D721Med (cell line): ENCODE measurements around the gene TRAK1.

Experiments
- DNase-seq: peaks from one replicate; pipeline ENCODE4 v3.0.0; 2011; ENCODE audit warnings: low spot score; ENCODE audit not compliant: insufficient read length
- FAIRE-seq: peaks from 2 replicates; lab custom pipeline; 2011; peaks lifted over from hg19 to GRCh38; lab: Jason Lieb, UNC
- TF ChIP-seq, protein P1 (sequence below): IDR thresholded peaks from 2 replicates; pipeline ENCODE4 v1.5.1; 2012; ENCODE audit warnings: mild to moderate bottlenecking, control low read depth; ENCODE audit not compliant: insufficient read depth; ENCODE audit errors: missing control alignments

The TRAK1 gene

DNA sequence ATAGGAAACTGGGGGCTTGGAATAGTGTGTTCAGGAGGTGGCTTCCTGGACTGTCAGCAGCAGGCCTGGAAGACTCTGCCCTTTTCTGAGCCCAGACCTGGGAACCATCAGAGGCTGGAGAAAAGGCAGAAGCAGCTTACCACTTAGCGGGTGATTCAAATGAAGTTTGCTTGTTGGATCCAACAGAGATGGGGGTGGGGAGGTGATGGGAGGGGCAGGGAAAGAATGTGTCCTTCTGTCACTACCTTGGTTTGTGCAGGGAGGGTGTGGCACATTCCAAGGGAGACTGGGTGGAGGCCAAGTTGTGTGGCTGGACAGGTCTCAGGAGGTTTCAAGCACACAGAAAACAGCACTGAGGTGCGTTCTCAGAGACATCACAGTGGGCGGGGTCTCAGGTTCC, 58.8 kb downstream of the TRAK1 start:
- no peak for DNase-seq
- no peak for FAIRE-seq
- TF ChIP-seq, protein P1, sequence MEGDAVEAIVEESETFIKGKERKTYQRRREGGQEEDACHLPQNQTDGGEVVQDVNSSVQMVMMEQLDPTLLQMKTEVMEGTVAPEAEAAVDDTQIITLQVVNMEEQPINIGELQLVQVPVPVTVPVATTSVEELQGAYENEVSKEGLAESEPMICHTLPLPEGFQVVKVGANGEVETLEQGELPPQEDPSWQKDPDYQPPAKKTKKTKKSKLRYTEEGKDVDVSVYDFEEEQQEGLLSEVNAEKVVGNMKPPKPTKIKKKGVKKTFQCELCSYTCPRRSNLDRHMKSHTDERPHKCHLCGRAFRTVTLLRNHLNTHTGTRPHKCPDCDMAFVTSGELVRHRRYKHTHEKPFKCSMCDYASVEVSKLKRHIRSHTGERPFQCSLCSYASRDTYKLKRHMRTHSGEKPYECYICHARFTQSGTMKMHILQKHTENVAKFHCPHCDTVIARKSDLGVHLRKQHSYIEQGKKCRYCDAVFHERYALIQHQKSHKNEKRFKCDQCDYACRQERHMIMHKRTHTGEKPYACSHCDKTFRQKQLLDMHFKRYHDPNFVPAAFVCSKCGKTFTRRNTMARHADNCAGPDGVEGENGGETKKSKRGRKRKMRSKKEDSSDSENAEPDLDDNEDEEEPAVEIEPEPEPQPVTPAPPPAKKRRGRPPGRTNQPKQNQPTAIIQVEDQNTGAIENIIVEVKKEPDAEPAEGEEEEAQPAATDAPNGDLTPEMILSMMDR, result no peak

DNA sequence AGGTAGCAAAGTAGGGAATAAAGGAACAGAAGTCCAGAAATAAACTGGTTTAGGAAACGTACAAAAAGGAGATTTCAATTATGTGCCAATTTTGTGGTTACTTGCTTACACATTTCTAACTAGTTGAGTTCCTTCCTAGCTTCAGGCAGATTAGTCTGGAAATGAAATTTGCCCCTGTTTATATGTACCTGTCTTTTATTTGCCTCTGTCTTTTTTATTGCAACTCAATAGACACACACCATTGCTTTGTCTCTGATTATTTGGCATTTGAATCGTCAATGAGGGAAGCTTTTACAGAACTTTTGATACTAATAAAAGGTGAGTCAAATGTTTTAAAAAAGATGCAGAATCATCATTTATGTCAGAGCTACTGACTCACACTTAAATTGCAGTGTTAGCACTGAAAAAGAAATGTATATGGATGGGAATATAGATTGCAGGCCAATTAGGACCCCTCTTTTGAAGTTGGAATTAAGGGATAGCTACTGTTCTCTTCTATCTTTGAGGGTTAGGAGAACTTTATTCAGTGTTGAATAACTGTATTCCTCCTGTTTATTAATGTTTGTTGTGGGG, 60.5 kb downstream of the TRAK1 start:
- FAIRE-seq (no peak), DNase-seq (no peak)
- TF ChIP-seq, protein P1, result no peak

DNA sequence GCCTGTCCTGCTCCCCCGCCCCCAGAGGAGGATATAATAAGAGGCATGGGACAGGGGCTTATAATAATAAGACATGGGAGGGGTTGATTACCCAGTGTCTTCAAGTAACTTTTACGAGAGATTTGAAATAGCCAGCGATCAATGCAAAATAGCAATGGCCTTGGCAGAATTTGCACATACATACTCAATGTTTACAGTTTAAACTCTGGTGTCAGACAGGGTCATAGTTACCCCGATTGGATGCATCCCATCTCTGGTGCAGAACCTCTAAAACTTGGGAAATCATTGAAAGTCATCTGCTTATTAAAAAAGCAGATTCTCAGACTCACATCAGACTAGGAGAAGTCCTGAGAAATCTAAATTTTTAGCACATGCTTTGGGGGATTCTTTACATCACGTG, 61.0 kb downstream of the TRAK1 start:
- no peak for FAIRE-seq
- TF ChIP-seq, protein P1, result no peak

DNA sequence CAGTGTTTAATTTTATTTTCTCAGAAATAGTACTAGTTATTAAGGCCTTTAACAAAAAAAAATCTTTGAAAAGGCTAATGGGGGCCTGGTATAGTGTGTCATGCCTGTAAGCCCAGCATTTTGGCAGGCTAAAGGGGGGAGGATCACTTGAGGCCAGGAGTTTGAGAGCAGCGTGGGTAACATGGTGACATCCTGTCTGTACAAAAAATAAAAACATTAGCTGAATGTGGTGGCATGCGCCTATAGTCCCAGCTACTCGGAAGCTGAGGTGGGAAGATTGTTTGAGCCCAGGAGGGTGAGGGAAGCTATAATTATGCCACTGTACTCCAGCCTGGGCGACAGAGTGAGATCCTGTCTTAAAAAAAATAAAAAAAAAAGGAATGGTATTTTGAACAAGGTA, 61.9 kb downstream of the TRAK1 start:
- TF ChIP-seq, protein P1, result no peak
- no peak for FAIRE-seq
- DNase-seq, result no peak

More for the DNA sequence above, 61.0 kb downstream of the TRAK1 start:
- DNase-seq, result no peak

DNA sequence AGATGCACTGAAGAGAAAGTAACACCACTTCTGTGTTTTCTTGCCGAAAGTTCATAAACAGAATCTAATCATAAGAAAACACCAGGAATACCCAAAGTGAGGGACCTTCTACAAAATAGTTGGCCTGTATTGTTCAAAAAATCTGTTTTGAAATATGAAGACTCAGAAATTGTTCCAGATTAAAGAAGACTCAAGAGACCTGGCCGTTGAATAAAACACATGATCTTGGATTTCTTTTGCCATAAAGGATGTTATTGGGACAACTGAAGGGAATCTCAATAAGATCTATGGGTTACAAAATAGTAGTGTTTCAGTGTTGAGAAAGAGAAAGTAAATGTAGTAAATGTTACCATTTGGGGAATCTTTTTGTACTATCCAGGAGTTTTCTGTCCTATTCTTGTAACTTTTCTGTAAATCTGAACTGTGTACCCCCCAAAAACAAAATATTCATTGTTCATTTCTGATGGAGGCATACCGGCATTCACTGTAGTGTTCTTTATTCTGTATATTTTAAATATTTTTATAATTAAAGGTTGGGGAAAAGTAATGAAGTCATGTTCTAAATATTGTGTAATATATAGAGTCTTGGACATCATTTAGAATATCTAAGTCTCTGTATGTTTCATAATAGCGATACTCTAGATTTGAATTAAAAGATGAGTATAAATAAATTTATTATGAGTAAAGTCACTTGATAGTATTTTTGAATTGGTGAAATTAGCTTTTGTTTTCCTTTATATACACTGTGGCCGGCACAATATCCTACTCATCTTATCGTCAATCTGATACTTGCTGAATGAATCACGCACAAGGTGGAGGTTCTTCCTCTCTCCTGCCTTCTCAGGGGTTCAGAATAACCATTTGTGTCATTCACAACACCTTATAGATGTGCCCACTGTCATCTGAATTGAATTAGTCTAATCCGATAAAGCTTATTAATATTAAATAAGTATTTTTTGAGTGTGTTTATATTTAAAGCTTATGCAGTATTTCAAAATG, 66.7 kb downstream of the TRAK1 start:
- FAIRE-seq, result no peak
- TF ChIP-seq, protein P1, result no peak
- DNase-seq, result no peak

DNA sequence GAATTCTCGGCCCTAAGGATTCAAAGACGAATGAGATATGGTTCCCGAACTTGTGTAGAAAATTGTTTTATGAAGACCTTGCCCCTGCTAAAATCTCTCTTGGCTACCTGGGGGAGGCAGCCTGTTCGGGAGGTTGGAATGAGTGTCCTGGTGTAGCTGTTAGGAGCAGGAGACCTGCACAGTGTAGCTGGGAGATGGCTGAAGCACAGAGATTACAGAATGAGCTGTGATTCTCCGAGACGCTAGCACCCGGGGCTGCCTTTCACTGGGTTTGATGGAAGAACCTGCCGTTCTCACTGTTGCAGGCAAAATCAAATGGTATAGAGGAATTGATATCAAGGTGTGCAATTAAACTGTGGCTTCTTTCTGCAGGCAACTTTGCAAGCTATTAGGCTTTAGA, 68.0 kb downstream of the TRAK1 start:
- no peak for DNase-seq
- TF ChIP-seq, protein P1, result no peak
- FAIRE-seq, result no peak
